Suprapubic skin (tissue), 4 donors: ENCODE results near the gene SIT1. TPM values are rescaled to one million over a fixed set of nuclear protein-coding genes. Genes with fewer than 3 reads are reported as not detected.
A peak's percentile ranks its signal among the peaks of the same experiment; 100 is the strongest.

ENCODE experiments used
- DNase-seq, 2 donors: peaks; one replicate each; pipeline ENCODE4 v3.0.0-alpha.2; 2019; ENCODE audit warnings: low spot score in 2 of 2
- H3K27ac ChIP-seq: fragments of 200-600 bp; sonication (generic); one replicate; pipeline ENCODE4 v1.5.1; 2019
- H3K27me3 ChIP-seq: fragments of 200-600 bp; sonication (generic); one replicate; pipeline ENCODE4 v1.5.1; 2019
- H3K36me3 ChIP-seq: fragments of 200-600 bp; sonication (generic); one replicate; pipeline ENCODE4 v1.5.1; 2019
- H3K4me1 ChIP-seq: fragments of 200-600 bp; sonication (generic); one replicate; pipeline ENCODE4 v1.5.1; 2019
- H3K4me3 ChIP-seq: fragments of 200-600 bp; sonication (generic); one replicate; pipeline ENCODE4 v1.5.1; 2019; ENCODE audit warnings: mild to moderate bottlenecking
- H3K9me3 ChIP-seq: fragments of 200-600 bp; sonication (generic); one replicate; pipeline ENCODE4 v1.5.1; 2019
- CTCF ChIP-seq, 2 donors: fragments of 200-600 bp in 1 of 2; fragments of 450-650 bp in 1 of 2; sonication (generic) in 1 of 2; IDR thresholded peaks; one replicate each; pipeline ENCODE4 v1.5.1; 2016 to 2019; ENCODE audit warnings: antibody characterized with exemption in 2 of 2, mild to moderate bottlenecking in 1 of 2, moderate library complexity in 1 of 2
- EP300 ChIP-seq: sonication (generic); formaldehyde crosslinking; IDR thresholded peaks from one replicate; pipeline ENCODE4 v1.6.1; 2017; ENCODE audit warnings: antibody characterized with exemption
- POLR2A ChIP-seq, 2 donors: fragments of 450-650 bp; IDR thresholded peaks; one replicate each; pipeline ENCODE4 v1.6.1; 2017; ENCODE audit warnings: antibody characterized with exemption in 2 of 2, mild to moderate bottlenecking in 2 of 2, moderate library complexity in 2 of 2
- POLR2AphosphoS5 ChIP-seq, 3 donors: sonication (generic); formaldehyde crosslinking; IDR thresholded peaks; one replicate each; pipeline ENCODE4 v1.6.1; 2017; ENCODE audit warnings: antibody characterized with exemption in 3 of 3
- WGBS: methylation state at CpG from one replicate; pipeline ENCODE4 v1.1.5; 2018; 5-methylcytosine and 5-hydroxymethylcytosine counted together
- total RNA-seq, 4 donors: library from RNA; depleted of rRNA; stranded (reverse); fragments of >200 nt; gene quantifications; one replicate each; pipeline ENCODE4 v1.1.0, GENCODE V29; 2016

The SIT1 gene
- total RNA-seq, 4 donors from 2014 or later: 2.9 TPM; not detected in 3

DNA sequence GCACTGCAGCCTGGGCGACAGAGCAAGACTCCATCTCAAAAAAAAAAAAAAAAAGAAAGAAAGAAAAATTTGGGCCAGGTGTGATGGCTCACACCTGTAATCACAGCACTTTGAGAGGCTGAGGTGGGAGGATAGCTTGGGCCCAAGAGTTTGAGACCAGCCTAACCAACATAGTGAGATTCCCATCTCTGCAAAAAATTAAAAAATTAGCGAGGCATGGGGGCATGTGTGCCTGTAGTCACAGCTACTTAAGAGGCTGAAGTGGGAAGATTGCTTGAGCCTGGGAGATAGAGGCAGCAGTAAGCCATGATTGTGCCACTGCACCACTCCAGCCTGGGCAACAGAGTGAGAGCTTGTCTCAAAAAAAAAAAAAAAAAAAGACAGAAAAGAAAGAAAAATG is 2.9 kb upstream of the SIT1 start:
- no peak overlapping the region for H3K27ac ChIP-seq
- WGBS: 92% methylated on average over 2 of the region's 2 CpGs
- TF ChIP-seq CTCF (IDR thresholded peaks at IDR 0.05): no peak
- TF ChIP-seq EP300: no peak
- TF ChIP-seq POLR2A (IDR thresholded peaks at IDR 0.05): no peak
- TF ChIP-seq POLR2AphosphoS5 (IDR thresholded peaks at IDR 0.05): no peak

DNA sequence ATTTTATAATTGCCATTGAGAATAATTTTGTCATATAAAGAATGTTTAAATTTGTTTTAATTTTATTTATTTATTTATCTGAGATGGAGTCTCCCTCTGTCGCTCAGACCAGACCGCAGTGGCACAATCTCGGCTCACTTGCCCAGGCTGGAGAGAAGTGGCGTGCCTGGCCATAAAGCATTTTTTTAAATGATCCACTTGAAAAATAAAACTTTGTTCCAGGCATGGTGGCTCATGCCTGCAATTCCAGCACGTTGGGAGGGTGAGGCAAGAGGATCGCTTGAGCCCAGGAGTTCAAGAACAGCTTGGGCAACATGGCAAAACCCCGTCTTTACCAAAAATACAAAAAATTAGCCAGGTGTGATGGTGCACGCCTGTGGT is 2.1 kb upstream of the SIT1 start:
- H3K36me3 ChIP-seq: no peaks in the 10 kb centered on the region
- no peak for TF ChIP-seq EP300
- no peak for TF ChIP-seq POLR2A (IDR thresholded peaks at IDR 0.05)
- TF ChIP-seq CTCF (IDR thresholded peaks at IDR 0.05): no peak
- no peak for TF ChIP-seq POLR2AphosphoS5 (IDR thresholded peaks at IDR 0.05)
- H3K27ac ChIP-seq: no peak overlapping the region
- 88% methylated on average over 8 of the region's 8 CpGs for WGBS
- H3K4me1 ChIP-seq: peaks cover 28% of the 10 kb centered on the region
- peak in 1 of 2 donors; percentile 41 for DNase-seq
- no peaks in the 10 kb centered on the region for H3K9me3 ChIP-seq
- no peaks in the 10 kb centered on the region for H3K27me3 ChIP-seq
- no peak overlapping the region for H3K4me3 ChIP-seq

More for the DNA sequence above, 2.9 kb upstream of the SIT1 start:
- H3K4me3 ChIP-seq: no peak overlapping the region
- DNase-seq: peak in 1 of 2 donors; percentile 1
- no peaks in the 10 kb centered on the region for H3K27me3 ChIP-seq
- no peaks in the 10 kb centered on the region for H3K36me3 ChIP-seq
- H3K9me3 ChIP-seq: no peaks in the 10 kb centered on the region
- peaks cover 28% of the 10 kb centered on the region for H3K4me1 ChIP-seq

GRCh38 chr9:35651956-35652828 is 1.5 kb upstream of the SIT1 start:
- Histone ChIP-seq H3K36me3 (no peaks in the 10 kb centered on the region), H3K27ac (no peak overlapping the region), H3K27me3 (no peaks in the 10 kb centered on the region), H3K4me3 (no peak overlapping the region), H3K4me1 (peaks cover 28% of the 10 kb centered on the region), H3K9me3 (no peaks in the 10 kb centered on the region)
- peak in 1 of 2 donors; percentile 10 for DNase-seq
- 69% methylated on average over 7 of the region's 7 CpGs for WGBS
- TF ChIP-seq CTCF (IDR thresholded peaks at IDR 0.05): no peak
- TF ChIP-seq POLR2AphosphoS5 (IDR thresholded peaks at IDR 0.05): no peak
- TF ChIP-seq POLR2A (IDR thresholded peaks at IDR 0.05): no peak
- TF ChIP-seq EP300: no peak

DNA sequence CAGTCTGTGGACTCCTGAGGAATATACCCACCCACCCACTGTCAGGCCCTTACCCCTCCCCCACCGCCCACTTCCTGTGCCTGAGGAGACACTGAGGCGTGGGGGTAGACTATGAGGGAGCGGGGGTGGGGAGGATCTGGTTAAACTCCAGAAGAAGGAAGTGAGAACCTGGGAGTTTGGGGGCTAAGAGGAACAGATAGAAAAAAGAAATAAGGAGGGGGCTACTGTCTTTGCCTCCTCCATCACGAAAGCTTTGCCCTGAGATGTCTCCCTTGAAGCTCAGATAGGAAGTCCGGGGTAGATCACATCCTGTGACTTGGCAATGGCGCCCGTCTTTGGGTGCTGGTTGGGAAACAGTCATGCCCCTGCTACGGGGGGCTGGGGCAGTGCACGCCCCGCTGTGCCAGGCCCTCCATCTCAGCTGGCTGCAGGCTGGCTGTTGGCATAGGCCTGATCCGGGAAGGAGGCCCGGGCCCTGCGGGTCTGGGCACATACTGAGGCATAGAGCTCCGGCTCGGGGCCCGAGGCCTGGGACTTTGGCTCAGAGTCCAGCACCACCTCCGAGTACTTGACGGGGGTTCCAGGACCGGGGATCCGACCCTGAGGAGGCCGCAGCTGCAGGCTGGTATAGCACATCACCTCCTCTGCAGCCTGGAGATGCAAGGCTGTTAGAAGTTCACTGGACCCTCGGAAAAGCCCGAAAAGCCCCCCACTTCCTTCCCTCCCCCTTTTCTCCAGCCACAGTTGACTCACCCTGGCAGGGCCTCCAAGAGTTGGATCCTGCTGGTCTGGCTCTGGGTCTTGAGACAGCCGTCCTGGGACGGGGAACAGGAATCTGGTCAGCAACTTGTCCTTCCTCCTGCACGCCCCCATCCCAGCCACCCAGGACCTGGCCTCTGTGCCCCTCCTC is 1.0 kb downstream of the SIT1 start:
- peak in 1 of 2 donors; percentile 70 for DNase-seq
- peaks cover 43% of the 10 kb centered on the region for H3K4me1 ChIP-seq
- H3K27ac ChIP-seq: no peak overlapping the region
- no peaks in the 10 kb centered on the region for H3K36me3 ChIP-seq
- H3K9me3 ChIP-seq: no peaks in the 10 kb centered on the region
- 50% methylated on average over 12 of the region's 26 CpGs for WGBS
- H3K4me3 ChIP-seq: peak overlapping the region; percentile 9
- H3K27me3 ChIP-seq: no peaks in the 10 kb centered on the region
- TF ChIP-seq EP300: no peak
- no peak for TF ChIP-seq POLR2A (IDR thresholded peaks at IDR 0.05)
- no peak for TF ChIP-seq POLR2AphosphoS5 (IDR thresholded peaks at IDR 0.05)

DNA sequence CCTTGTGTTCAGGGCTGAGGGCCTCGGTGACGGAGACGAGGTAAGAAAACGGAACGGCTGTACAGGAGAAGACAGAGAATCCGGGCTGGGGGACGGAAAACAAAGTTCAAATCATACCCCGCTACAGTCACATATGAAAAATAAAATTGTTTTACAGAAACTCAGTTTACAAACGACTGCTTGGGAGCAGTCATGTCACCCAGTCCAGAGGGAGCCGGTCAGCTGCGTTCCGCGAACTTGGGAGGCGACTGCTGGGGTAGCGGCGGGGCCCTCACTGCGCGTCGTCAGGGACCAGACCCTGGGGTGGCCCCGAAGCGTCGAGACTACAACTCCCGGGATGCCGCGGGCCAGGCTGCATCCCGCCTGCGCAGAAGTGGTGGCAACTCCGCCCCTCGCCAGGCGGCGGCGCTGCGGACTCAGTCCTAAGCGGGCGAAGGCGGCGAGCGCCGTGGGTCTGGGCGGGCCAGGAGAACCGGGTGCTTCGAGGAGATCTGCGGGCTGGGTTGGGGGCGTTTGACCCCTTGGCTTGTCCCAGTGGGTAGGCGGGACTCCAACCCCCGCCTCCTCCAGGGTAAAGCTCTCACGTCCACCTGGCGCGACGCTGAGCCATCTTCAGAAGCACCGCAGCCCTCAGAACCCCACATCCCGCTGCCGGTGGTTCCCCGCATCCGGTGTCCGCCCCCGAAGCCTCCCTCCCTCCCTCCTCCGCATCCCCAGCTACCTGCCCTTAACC is 4.0 kb downstream of the SIT1 start:
- TF ChIP-seq EP300 (no peak), CTCF (IDR thresholded peaks at IDR 0.05) (peak; percentile 89 to 97), POLR2A (IDR thresholded peaks at IDR 0.05) (peak; percentile 33 to 94), POLR2AphosphoS5 (IDR thresholded peaks at IDR 0.05) (peak; percentile 37 to 79 (median 66))
- DNase-seq: peak; percentile 95 to 96
- H3K9me3 ChIP-seq: no peaks in the 10 kb centered on the region
- no peaks in the 10 kb centered on the region for H3K27me3 ChIP-seq
- no peaks in the 10 kb centered on the region for H3K36me3 ChIP-seq
- H3K27ac ChIP-seq: peak overlapping the region; percentile 90
- H3K4me1 ChIP-seq: peaks cover 40% of the 10 kb centered on the region
- 2% methylated on average over 16 of the region's 58 CpGs for WGBS
- peak overlapping the region; percentile 64 for H3K4me3 ChIP-seq
